Measurements from ENCODE around the gene SDK1.

Gene SDK1

DNA sequence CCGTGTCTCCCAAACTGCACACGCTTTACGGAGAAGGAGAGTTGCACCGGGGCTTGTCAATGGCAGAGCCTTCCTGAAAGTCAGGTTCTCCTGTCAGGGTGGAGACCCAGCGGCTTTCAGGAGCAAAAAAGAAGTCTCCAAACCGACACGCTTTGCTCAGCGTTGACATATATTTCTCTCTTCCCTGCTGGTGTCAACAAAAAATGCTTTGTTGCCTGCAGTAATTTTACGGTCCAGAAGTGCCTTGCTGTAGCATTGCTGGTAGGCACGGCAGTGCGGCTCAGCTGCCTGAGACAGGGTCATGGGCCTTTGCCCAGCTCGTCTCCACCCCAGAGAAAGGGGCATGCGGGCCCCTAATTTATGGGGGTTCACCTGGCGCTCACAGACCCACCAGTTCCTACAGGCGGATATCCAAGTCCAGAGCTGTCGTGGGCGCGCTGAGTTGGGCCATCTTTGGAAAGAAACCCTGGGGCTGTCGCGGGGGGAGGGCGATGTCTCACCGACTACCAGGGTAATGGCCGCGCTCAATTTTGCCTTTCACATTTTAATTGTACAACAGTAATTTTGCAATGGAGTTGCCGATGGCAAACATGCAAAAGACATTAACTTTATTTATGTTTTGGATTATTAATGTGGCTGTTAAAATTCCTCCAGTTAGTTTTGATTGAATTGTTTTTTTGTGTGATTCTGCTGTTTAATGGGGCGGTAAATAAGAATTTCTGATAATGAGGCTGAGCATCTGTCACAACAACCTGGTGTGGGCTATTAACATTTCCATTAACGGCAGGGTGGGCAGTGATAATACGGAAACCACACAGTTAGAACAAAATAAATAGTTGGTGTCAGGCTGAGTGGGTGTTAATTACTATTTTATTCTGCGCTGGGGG lies 902.8 kb downstream of the SDK1 start:
- no peak for DNase-seq (ENCODE audit: extremely low read depth, low read depth)

DNA sequence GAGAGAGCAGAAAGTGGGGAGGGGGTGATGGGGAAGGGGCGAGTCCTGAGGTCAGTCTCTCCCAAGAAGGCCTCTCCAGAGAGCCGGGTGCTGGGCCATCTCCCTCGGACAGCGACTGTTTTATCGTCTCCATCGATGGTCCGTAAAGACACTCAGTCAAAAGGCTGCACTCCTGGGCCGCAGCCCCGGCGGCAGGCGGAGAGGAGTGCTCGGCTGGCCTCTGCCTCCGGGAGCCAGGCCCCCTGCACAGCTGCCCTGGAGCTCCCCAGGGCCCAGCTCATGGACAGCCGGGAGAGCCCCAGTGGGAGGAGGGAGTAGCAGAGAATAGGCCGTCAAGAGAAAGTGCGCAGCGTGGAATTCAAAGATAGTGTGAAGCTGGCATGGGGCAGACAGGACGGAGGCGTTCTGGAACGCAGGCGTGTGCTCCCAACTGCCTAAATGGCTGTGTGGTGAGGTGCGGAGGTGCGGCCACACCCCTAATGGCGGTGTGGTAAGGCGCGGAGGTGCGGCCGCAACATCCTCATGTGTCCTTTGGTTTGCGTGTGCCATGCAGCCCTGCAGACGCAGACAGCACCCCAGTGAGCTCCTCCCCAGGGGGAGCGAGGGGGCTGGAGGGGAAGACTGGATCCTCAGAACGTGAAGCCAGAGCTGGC lies 903.6 kb downstream of the SDK1 start:
- TF ChIP-seq, protein P1, sequence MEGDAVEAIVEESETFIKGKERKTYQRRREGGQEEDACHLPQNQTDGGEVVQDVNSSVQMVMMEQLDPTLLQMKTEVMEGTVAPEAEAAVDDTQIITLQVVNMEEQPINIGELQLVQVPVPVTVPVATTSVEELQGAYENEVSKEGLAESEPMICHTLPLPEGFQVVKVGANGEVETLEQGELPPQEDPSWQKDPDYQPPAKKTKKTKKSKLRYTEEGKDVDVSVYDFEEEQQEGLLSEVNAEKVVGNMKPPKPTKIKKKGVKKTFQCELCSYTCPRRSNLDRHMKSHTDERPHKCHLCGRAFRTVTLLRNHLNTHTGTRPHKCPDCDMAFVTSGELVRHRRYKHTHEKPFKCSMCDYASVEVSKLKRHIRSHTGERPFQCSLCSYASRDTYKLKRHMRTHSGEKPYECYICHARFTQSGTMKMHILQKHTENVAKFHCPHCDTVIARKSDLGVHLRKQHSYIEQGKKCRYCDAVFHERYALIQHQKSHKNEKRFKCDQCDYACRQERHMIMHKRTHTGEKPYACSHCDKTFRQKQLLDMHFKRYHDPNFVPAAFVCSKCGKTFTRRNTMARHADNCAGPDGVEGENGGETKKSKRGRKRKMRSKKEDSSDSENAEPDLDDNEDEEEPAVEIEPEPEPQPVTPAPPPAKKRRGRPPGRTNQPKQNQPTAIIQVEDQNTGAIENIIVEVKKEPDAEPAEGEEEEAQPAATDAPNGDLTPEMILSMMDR (IDR thresholded peaks at IDR 0.05; ENCODE audit: low read depth, low read length): no peak
- no peak for DNase-seq (ENCODE audit: extremely low read depth, low read depth)

More for the DNA sequence above, 902.8 kb downstream of the SDK1 start:
- TF ChIP-seq, protein P1 (IDR thresholded peaks at IDR 0.05; ENCODE audit: low read depth, low read length): no peak

DNA sequence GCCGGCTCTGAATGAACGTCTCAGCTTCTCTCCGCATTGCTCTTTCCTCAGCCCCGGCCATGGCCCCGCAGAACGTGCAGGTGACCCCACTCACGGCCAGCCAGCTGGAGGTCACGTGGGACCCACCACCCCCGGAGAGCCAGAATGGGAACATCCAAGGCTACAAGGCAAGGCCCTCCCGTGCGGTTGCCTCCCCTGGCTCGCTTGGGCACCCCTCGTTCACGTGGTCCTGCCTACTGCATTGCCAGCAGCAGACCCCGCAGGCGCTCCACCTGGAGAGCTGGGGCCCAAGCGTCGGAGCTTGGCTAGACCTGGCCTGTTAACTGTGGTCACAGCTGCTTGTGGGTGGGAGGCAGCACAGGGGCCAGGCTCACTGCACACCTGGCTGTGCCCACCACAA lies 904.8 kb downstream of the SDK1 start:
- no peak for DNase-seq (ENCODE audit: extremely low read depth, low read depth)
- TF ChIP-seq, protein P1 (IDR thresholded peaks at IDR 0.05; ENCODE audit: low read depth, low read length): no peak

DNA sequence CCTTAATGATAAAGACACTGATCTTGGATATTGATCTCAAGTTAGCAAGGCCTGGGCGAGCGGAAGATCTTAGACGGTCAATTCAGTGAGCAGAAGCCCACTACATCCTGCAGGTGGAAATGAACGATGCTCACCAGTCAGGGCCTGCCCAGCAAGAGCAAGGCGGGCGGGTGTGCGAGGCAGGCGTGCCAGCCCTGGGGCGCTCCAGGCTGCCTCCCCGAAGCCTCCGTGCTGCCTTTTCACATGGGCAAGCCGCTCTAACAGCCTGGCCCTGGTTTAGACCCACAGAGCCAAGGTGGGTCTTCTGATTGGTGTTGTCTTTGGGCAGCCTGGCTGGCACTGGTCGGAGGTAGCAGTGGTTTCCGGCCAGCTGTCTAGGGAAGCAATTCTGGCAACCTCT lies 906.0 kb downstream of the SDK1 start:
- TF ChIP-seq, protein P1 (IDR thresholded peaks at IDR 0.05; ENCODE audit: low read depth, low read length): no peak
- DNase-seq (ENCODE audit: extremely low read depth, low read depth): no peak

DNA sequence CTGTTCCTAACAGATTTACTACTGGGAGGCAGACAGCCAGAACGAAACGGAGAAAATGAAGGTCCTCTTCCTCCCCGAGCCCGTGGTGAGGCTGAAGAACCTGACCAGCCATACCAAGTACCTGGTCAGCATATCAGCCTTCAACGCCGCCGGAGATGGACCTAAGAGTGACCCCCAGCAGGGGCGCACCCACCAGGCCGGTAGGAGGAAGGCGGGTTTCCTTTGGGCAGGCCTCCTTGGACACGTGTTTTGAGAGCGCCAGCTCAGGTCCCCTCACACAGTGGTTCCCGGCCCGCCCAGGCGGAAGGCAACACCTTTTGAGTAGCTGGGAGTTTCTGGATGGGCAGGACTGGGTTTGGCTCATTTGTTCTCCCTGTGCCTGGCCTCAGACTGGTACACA lies 907.0 kb downstream of the SDK1 start:
- DNase-seq (ENCODE audit: extremely low read depth, low read depth): no peak
- TF ChIP-seq, protein P1 (IDR thresholded peaks at IDR 0.05; ENCODE audit: low read depth, low read length): no peak

DNA sequence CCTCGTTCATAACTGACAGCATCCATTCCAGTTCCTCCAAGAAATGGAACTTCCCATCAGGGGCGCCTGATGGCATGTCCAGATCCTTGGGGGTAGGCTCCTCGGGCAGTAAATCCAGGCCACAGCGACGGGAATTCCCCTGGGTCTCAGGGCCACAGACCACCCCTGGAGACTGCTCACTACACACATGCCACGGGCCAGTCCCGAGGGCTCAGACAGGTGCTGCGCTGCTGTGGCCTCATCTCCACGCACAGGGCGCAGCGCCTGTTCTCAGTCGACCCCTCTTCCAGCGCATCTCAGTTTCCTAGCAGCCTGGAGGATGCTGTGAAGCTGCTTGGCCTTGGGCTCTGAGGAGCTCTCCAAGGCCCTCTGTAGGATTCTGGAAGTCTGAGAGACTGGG lies 907.5 kb downstream of the SDK1 start:
- TF ChIP-seq, protein P1 (IDR thresholded peaks at IDR 0.05; ENCODE audit: low read depth, low read length): no peak
- no peak for DNase-seq (ENCODE audit: extremely low read depth, low read depth)

DNA sequence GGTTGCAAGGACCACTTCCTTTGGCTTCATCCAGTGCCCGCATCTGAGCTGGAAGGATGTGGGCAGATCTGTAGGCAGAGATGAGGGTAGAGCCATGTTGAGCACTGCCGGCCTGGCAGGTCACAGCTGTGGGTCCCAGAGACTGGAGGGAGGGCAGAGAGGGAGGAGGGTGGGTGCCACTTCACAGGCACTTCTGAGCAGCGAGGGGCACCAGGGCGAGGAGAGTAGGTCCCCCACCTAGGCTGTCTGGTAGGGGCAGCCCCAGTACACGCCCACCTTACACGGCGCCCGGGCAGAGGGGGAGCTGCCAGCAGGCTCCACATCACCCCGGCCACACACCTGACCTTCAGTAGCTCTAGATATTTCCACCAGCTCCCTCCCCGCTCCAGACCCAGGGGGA lies 908.1 kb downstream of the SDK1 start:
- DNase-seq (ENCODE audit: extremely low read depth, low read depth): no peak
- TF ChIP-seq, protein P1 (IDR thresholded peaks at IDR 0.05; ENCODE audit: low read depth, low read length): no peak
